Liver (tissue), 9 donors: ENCODE measurements around the gene SURF6. TPM values are rescaled to one million over a fixed set of nuclear protein-coding genes. Genes with fewer than 3 reads are reported as not detected.

Source experiments
- DNase-seq: peaks from one replicate; pipeline ENCODE4 v3.0.0-alpha.2; 2017; ENCODE audit warnings: low spot score
- H3K27ac ChIP-seq, 2 donors: one replicate each; pipeline ENCODE4 v1.7.0; 2013; ENCODE audit warnings: inconsistent platforms in 2 of 2, low read length in 2 of 2, control low read depth in 1 of 2, low read depth in 1 of 2, mild to moderate bottlenecking in 1 of 2
- H3K27me3 ChIP-seq, 4 donors: one replicate each; pipeline versions ENCODE4 v1.6.1 to v1.7.0; 2013; ENCODE audit warnings: low read length in 3 of 4, inconsistent platforms in 1 of 4, mild to moderate bottlenecking in 1 of 4, moderate library complexity in 1 of 4; ENCODE audit not compliant: control insufficient read depth in 4 of 4, insufficient read depth in 4 of 4
- H3K36me3 ChIP-seq, 4 donors: one replicate each; pipeline versions ENCODE4 v1.6.1 to v1.7.0; 2013; ENCODE audit warnings: low read length in 3 of 4, mild to moderate bottlenecking in 3 of 4, low read depth in 1 of 4, moderate library complexity in 1 of 4; ENCODE audit not compliant: control insufficient read depth in 4 of 4, insufficient read depth in 3 of 4
- H3K4me1 ChIP-seq, 4 donors: one replicate each; pipeline versions ENCODE4 v1.6.1 to v1.7.0; 2013; ENCODE audit warnings: low read length in 3 of 4, mild to moderate bottlenecking in 3 of 4, moderate library complexity in 1 of 4; ENCODE audit not compliant: control insufficient read depth in 4 of 4, insufficient read depth in 4 of 4
- H3K4me3 ChIP-seq, 3 donors: one replicate each; pipeline versions ENCODE4 v1.6.1 to v1.7.0; 2013; ENCODE audit warnings: low read length in 3 of 3, control low read depth in 1 of 3, low read depth in 1 of 3, mild to moderate bottlenecking in 1 of 3
- H3K9ac ChIP-seq, 2 donors: one replicate each; pipeline ENCODE4 v1.7.0; 2013; ENCODE audit warnings: low read length in 2 of 2, mild to moderate bottlenecking in 2 of 2, moderate library complexity in 2 of 2, control low read depth in 1 of 2, low read depth in 1 of 2
- H3K9me3 ChIP-seq, 4 donors: one replicate each; pipeline versions ENCODE4 v1.6.1 to v1.7.0; 2013; ENCODE audit warnings: low read length in 3 of 4; ENCODE audit not compliant: control insufficient read depth in 4 of 4
- ATF3 ChIP-seq: IDR thresholded peaks from 2 replicates; pipeline ENCODE4 v1.6.1; 2016; ENCODE audit warnings: antibody characterized with exemption
- EGR1 ChIP-seq, 2 donors: IDR thresholded peaks; 2 replicates each; pipeline ENCODE4 v1.6.1; 2016 to 2018; ENCODE audit warnings: antibody characterized with exemption in 2 of 2, low read depth in 2 of 2
- FOXA1 ChIP-seq: IDR thresholded peaks from 2 replicates; pipeline ENCODE4 v1.6.1; 2016; ENCODE audit warnings: antibody characterized with exemption
- FOXA2 ChIP-seq: IDR thresholded peaks from 2 replicates; pipeline ENCODE4 v1.6.1; 2016; ENCODE audit warnings: antibody characterized with exemption
- GABPA ChIP-seq, 2 donors: IDR thresholded peaks in 1 of 2; conservative IDR thresholded peaks in 1 of 2; 2 replicates each; pipeline ENCODE4 v1.6.1; 2016; ENCODE audit warnings: antibody characterized with exemption in 2 of 2, mild to moderate bottlenecking in 1 of 2, moderate library complexity in 1 of 2
- HNF4A ChIP-seq, 2 donors: conservative IDR thresholded peaks; 2 replicates each; pipeline ENCODE4 v1.6.1; 2016; ENCODE audit warnings: antibody characterized with exemption in 2 of 2, mild to moderate bottlenecking in 2 of 2
- HNF4G ChIP-seq: IDR thresholded peaks from 2 replicates; pipeline ENCODE4 v1.6.1; 2016; ENCODE audit warnings: antibody characterized with exemption
- JUND ChIP-seq, 2 donors: IDR thresholded peaks; 2 replicates each; pipeline ENCODE4 v1.6.1; 2016; ENCODE audit warnings: antibody characterized with exemption in 2 of 2
- MAX ChIP-seq: IDR thresholded peaks from 2 replicates; pipeline ENCODE4 v1.6.1; 2016; ENCODE audit warnings: antibody characterized with exemption
- NR2F2 ChIP-seq: IDR thresholded peaks from 2 replicates; pipeline ENCODE4 v1.6.1; 2016; ENCODE audit warnings: antibody characterized with exemption
- RAD21 ChIP-seq, 2 donors: IDR thresholded peaks; 2 replicates each; pipeline ENCODE4 v1.6.1; 2016; ENCODE audit warnings: antibody characterized with exemption in 2 of 2, mild to moderate bottlenecking in 2 of 2
- RXRA ChIP-seq, 2 donors: IDR thresholded peaks; 2 replicates each; pipeline ENCODE4 v1.6.1; 2017 to 2018; ENCODE audit warnings: antibody characterized with exemption in 2 of 2, mild to moderate bottlenecking in 1 of 2
- SP1 ChIP-seq: IDR thresholded peaks from 2 replicates; pipeline ENCODE4 v1.6.1; 2018; ENCODE audit warnings: antibody characterized with exemption, mild to moderate bottlenecking
- TAF1 ChIP-seq: conservative IDR thresholded peaks from 2 replicates; pipeline ENCODE4 v1.6.1; 2016; ENCODE audit warnings: antibody characterized with exemption, mild to moderate bottlenecking
- YY1 ChIP-seq: IDR thresholded peaks from 2 replicates; pipeline ENCODE4 v1.6.1; 2016; ENCODE audit warnings: antibody characterized with exemption, mild to moderate bottlenecking
- WGBS: extraction: QIAGEN DNeasy Blood & Tissue Kit; methylation state at CpG from one replicate; pipeline ENCODE4 v1.1.7; 2013; 5-methylcytosine and 5-hydroxymethylcytosine counted together
- polyA plus RNA-seq, 2 donors: library from polyadenylated mRNA; stranded (reverse) in 1 of 2; unstranded in 1 of 2; fragments of 200-250 nt in 1 of 2; fragments of >200 nt in 1 of 2; fragmentation: Nextera tagmentation in 1 of 2; extraction: Ambion mirVana in 1 of 2; gene quantifications; one replicate each; pipeline versions ENCODE4 v1.2.1 to v1.2.3, GENCODE V29; 2013 to 2015
- total RNA-seq, 2 donors: library from RNA; depleted of rRNA; stranded (reverse); fragments of >200 nt; gene quantifications; one replicate each; pipeline ENCODE4 v1.2.3, GENCODE V29; 2014
- TF ChIP-seq, protein P1 (sequence below): fragments of 150-350 bp; IDR thresholded peaks from 2 replicates; pipeline ENCODE4 v1.5.1; 2017; ENCODE audit warnings: improper control_type of control experiment, low read depth, low read length; ENCODE audit not compliant: missing input control
- TF ChIP-seq, protein P2 (sequence below): IDR thresholded peaks from 2 replicates; pipeline ENCODE4 v1.6.1; 2016; ENCODE audit warnings: antibody characterized with exemption, mild to moderate bottlenecking
- TF ChIP-seq, protein P3 (sequence below): IDR thresholded peaks from 2 replicates; pipeline ENCODE4 v1.6.1; 2016; ENCODE audit warnings: antibody characterized with exemption
- donor health status: healthy.
- donor health status: healthy.
- donor health status: healthy.
- donor health status: healthy.
- donor health status: healthy.

Gene SURF6
- total and polyA plus RNA-seq, 4 donors: 4.1 to 12.9 (median 7.2) TPM

DNA sequence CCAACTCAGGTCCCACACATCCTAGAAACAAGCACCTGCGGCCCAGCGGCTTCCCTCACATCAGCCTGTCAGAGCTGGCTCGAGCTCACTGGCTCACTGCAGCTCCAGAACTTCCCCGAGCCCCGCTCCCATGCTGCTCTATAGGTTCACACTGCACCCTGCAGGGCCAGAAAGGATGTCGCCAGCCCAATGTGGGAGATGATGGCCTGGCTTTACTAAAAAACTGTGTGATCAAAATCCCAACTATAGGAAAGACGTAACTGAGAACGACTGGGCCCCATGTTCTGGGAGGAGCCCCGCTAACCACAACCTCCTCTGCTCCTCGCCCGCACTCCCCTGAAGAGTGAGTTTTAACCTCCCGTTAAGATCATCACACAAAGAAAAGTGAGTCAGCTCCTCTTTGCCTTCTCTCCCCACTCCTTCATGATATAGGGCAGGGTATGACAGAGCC is 35.3 kb upstream of the SURF6 start:
- DNase-seq: no peak
- TF ChIP-seq, protein P1, sequence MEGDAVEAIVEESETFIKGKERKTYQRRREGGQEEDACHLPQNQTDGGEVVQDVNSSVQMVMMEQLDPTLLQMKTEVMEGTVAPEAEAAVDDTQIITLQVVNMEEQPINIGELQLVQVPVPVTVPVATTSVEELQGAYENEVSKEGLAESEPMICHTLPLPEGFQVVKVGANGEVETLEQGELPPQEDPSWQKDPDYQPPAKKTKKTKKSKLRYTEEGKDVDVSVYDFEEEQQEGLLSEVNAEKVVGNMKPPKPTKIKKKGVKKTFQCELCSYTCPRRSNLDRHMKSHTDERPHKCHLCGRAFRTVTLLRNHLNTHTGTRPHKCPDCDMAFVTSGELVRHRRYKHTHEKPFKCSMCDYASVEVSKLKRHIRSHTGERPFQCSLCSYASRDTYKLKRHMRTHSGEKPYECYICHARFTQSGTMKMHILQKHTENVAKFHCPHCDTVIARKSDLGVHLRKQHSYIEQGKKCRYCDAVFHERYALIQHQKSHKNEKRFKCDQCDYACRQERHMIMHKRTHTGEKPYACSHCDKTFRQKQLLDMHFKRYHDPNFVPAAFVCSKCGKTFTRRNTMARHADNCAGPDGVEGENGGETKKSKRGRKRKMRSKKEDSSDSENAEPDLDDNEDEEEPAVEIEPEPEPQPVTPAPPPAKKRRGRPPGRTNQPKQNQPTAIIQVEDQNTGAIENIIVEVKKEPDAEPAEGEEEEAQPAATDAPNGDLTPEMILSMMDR: no peak
- no peak for TF ChIP-seq RAD21 (IDR thresholded peaks at IDR 0.05)
- no peak for TF ChIP-seq HNF4A (conservative IDR thresholded peaks at IDR 0.05)
- TF ChIP-seq ATF3: no peak
- no peak for TF ChIP-seq RXRA (IDR thresholded peaks at IDR 0.05)
- TF ChIP-seq, protein P2, sequence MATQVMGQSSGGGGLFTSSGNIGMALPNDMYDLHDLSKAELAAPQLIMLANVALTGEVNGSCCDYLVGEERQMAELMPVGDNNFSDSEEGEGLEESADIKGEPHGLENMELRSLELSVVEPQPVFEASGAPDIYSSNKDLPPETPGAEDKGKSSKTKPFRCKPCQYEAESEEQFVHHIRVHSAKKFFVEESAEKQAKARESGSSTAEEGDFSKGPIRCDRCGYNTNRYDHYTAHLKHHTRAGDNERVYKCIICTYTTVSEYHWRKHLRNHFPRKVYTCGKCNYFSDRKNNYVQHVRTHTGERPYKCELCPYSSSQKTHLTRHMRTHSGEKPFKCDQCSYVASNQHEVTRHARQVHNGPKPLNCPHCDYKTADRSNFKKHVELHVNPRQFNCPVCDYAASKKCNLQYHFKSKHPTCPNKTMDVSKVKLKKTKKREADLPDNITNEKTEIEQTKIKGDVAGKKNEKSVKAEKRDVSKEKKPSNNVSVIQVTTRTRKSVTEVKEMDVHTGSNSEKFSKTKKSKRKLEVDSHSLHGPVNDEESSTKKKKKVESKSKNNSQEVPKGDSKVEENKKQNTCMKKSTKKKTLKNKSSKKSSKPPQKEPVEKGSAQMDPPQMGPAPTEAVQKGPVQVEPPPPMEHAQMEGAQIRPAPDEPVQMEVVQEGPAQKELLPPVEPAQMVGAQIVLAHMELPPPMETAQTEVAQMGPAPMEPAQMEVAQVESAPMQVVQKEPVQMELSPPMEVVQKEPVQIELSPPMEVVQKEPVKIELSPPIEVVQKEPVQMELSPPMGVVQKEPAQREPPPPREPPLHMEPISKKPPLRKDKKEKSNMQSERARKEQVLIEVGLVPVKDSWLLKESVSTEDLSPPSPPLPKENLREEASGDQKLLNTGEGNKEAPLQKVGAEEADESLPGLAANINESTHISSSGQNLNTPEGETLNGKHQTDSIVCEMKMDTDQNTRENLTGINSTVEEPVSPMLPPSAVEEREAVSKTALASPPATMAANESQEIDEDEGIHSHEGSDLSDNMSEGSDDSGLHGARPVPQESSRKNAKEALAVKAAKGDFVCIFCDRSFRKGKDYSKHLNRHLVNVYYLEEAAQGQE: no peak
- no peak for TF ChIP-seq YY1
- TF ChIP-seq TAF1: no peak
- no peak for TF ChIP-seq FOXA1
- TF ChIP-seq FOXA2: no peak
- no peak for TF ChIP-seq SP1
- no peak for TF ChIP-seq HNF4G
- TF ChIP-seq EGR1 (IDR thresholded peaks at IDR 0.05; ENCODE audit: low read depth in 2 of 2): no peak
- TF ChIP-seq, protein P3, sequence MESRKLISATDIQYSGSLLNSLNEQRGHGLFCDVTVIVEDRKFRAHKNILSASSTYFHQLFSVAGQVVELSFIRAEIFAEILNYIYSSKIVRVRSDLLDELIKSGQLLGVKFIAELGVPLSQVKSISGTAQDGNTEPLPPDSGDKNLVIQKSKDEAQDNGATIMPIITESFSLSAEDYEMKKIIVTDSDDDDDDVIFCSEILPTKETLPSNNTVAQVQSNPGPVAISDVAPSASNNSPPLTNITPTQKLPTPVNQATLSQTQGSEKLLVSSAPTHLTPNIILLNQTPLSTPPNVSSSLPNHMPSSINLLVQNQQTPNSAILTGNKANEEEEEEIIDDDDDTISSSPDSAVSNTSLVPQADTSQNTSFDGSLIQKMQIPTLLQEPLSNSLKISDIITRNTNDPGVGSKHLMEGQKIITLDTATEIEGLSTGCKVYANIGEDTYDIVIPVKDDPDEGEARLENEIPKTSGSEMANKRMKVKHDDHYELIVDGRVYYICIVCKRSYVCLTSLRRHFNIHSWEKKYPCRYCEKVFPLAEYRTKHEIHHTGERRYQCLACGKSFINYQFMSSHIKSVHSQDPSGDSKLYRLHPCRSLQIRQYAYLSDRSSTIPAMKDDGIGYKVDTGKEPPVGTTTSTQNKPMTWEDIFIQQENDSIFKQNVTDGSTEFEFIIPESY: no peak
- TF ChIP-seq JUND (IDR thresholded peaks at IDR 0.05): no peak
- WGBS: 67% methylated on average over 12 of the region's 12 CpGs
- H3K36me3 ChIP-seq: peaks cover 4 to 19% (median 11%) of the 10 kb centered on the region in 4 donors
- H3K9ac ChIP-seq: no peak overlapping the region
- no peak overlapping the region for H3K4me3 ChIP-seq
- peaks cover 28 to 75% (median 65%) of the 10 kb centered on the region in 4 donors for H3K4me1 ChIP-seq
- H3K27ac ChIP-seq: peak overlapping the region; percentile 51 to 62
- no peaks in the 10 kb centered on the region for H3K27me3 ChIP-seq
- no peaks in the 10 kb centered on the region for H3K9me3 ChIP-seq

- peaks cover 28 to 75% (median 65%) of the 10 kb centered on the region in 4 donors for H3K4me1 ChIP-seq
- 28% methylated on average over 9 of the region's 9 CpGs for WGBS
- H3K9me3 ChIP-seq: no peaks in the 10 kb centered on the region
- DNase-seq: peak; percentile 57
- no peaks in the 10 kb centered on the region for H3K27me3 ChIP-seq
- H3K9ac ChIP-seq: no peak overlapping the region
- peaks cover 4 to 25% (median 17%) of the 10 kb centered on the region in 4 donors for H3K36me3 ChIP-seq
- H3K27ac ChIP-seq: peak overlapping the region; percentile 51 to 62
- no peak overlapping the region for H3K4me3 ChIP-seq
- peak in 1 of 2 donors; percentile 56 for TF ChIP-seq RXRA (IDR thresholded peaks at IDR 0.05)
- no peak for TF ChIP-seq MAX
- TF ChIP-seq, protein P3: no peak
- TF ChIP-seq JUND (IDR thresholded peaks at IDR 0.05): no peak
- TF ChIP-seq, protein P1: no peak
- peak; percentile 48 for TF ChIP-seq SP1
- no peak for TF ChIP-seq ATF3
- peak; percentile 90 for TF ChIP-seq TAF1
- no peak for TF ChIP-seq NR2F2
- TF ChIP-seq HNF4G: no peak
- TF ChIP-seq GABPA (IDR thresholded peaks at IDR 0.05 in 1 of 2, conservative IDR thresholded peaks at IDR 0.05 in 1 of 2): peak in 1 of 2 donors; percentile 60
- TF ChIP-seq YY1: peak; percentile 61
Observed at GRCh38 chr9:133370685-133371084, 34.7 kb upstream of the SURF6 start.
